ENCODE data around the gene PLXDC2.
"Not testable (repeated sequence)": the region's sequence is repeated elsewhere in the genome, so short reads cannot be mapped to it uniquely, and the experiment has no call there.

PLXDC2 gene

DNA sequence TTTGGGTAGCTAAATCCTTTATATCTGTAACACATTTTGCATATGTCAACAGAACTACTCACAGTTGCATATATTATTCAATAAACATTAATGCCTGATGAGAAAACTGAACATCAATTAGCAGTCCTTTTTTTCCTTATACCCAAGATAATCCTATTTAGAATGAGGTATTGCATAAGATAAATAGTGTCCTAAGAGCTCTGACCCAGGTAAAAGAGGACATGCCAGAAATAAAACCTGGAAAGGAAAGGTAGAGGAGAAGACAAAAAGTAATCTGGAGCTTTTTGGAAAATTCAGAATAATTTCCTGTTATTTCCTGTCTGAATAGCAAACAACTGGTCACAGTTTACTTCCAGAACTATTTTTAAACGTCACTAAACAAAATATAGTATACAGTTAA is 204.4 kb downstream of the PLXDC2 start:
- in situ Hi-C loops (cut with MboI; ENCODE audit: low sequenced_read_pairs), result no loop called here

DNA sequence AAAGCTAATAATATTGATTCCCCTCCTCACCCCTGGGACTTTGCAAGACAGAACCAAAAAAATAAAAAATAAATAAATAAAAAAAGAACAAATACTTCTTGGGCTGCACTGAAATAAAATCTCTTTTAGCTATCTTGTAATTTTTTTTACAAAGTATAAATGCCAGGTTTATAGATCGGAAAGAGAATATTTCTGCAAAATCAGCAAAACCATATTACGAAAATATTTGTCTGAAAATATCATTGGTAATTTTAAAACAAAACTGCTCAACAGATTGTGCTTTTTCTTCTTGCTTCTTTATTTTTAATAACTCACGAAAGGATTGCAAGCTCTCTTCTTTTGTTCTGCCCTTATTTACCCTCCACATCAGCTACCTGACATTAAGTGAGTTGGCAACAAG is 213.3 kb downstream of the PLXDC2 start:
- in situ Hi-C loops (cut with MboI; ENCODE audit: low sequenced_read_pairs), result no loop called here

DNA sequence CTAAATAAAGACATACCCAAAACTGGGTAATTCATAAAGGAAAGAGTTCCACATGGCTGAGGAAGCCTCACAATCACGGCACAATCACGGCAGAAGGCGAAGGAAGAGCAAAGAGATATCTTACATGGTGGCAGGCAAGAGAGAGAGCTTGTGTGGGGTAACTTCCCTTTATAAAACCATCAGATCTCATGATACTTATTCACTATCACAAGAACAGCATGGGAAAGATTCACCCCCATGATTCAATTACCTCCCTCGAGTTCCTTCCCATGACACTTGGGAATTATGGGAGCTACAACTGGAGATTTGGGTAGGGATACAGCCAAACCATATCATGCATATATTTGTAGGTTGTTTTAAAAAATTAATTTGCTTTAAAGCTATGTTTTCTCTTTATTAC is 217.2 kb downstream of the PLXDC2 start:
- in situ Hi-C loops (cut with MboI; ENCODE audit: low sequenced_read_pairs), result no loop called here

DNA sequence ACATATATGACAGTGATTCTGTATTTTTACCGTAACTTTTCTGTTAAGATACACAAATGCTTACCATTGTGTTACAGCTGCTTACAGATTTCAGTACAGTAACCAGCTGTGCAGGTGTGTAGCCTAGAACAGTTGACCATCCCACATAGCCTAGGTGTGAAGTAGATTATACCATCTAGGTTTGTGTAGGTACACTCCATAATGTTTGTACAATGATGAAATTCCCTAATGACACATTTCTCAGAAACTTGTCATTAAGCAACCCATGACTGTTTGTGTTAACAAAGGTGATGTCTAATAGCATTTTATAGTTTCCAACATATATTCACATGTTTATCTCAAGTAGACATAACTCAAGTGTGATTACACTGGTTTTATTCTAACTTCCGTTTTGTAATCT is 218.5 kb downstream of the PLXDC2 start:
- in situ Hi-C loops (cut with MboI; ENCODE audit: low sequenced_read_pairs), result no loop called here

DNA sequence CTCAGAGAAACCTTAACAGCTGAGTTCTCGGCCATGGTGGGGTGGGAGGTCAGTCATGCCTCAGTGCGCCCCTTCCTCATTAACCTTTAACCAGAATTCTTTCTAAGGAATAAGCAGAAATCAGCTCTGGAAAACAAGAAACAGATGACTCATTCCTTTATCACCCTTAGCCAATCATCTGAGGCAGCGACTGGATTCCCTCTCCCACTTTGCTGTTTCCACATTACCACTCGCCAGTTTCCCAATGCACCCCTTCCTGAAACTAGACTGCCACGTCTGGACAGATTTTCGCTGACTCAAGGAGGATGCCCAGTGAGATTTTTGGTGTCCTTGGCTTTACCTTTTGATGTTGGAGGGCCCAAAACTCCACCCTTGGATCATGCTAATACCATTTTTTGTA is 223.8 kb downstream of the PLXDC2 start:
- in situ Hi-C loops (cut with MboI; ENCODE audit: low sequenced_read_pairs), result no loop called here

DNA sequence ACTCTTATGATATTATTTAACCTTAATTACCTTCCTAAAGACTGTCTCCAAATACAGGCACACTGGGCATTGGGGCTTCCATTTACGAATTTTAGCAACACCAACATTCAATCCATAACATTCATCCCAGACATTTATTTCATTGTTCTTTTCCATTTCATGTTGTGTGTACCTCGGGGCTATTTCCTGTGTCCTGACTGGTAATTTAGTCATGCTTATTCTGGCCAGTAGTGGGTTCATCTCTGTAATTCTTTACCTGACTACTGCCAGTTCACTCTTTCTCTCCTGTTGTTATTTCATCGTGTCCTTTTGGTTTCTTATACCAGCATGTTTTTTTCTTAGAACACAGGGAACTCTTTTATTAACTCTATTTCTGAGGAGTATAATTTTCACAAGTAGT is 225.7 kb downstream of the PLXDC2 start:
- in situ Hi-C loops (cut with MboI; ENCODE audit: low sequenced_read_pairs), result no loop called here

DNA sequence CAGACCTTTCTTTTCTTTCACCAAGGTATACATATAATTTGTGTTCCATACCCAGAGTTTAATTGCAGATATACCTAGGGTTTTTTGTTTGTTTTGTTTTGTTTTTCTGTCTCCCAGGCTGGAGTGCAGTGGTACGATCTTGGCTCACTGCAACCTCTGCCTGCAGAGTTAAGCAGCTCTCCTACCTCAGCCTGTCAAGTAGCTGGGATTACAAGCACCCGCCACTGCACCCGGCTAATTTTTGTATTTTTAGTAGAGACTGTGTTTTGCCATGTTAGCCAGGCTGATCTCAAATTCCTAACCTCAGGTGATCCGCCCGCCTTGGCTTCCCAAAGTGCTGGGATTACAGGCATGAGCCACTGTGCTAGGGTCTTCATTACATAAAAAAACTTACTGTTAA is 228.9 kb downstream of the PLXDC2 start:
- in situ Hi-C loops (cut with MboI; ENCODE audit: low sequenced_read_pairs), result not testable (repeated sequence)

DNA sequence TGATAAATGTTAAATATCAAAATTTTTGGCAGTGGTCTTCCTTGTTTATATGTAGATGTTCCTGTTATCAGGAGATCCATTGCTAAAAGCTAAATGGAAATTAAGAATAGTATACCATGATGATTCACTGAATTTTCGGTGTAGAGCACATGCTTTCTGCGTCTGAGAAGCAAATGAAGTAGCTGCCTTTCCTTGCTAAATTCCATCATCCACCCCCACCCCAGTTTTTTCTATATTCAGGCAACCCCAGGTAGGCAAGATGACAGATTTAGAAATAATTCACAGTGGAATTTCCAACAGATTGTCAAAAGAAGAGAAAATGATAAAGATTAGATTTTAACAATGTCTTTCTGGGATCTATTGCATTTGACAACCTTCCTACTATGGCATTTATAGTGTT is 231.9 kb downstream of the PLXDC2 start:
- in situ Hi-C loops (cut with MboI; ENCODE audit: low sequenced_read_pairs), result no loop called here

DNA sequence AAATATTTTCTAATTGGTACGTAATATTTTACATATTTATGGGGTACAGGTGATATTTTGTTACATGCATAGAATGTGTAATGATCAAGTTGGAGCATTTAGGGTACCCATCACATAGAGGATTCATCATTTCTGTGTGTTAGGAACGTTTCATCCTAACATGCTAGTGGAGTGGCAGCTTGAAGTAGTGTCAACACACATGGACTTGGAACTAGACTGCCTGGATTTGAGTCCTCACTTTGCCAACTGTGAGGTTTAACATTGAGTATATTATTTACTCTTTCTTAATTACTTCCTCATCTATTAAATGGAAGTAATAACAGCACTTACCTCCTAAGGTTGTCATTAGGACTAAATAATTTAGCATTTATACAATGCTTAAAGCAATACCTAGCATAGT is 241.9 kb downstream of the PLXDC2 start:
- in situ Hi-C loops (cut with MboI; ENCODE audit: low sequenced_read_pairs), result no loop called here

DNA sequence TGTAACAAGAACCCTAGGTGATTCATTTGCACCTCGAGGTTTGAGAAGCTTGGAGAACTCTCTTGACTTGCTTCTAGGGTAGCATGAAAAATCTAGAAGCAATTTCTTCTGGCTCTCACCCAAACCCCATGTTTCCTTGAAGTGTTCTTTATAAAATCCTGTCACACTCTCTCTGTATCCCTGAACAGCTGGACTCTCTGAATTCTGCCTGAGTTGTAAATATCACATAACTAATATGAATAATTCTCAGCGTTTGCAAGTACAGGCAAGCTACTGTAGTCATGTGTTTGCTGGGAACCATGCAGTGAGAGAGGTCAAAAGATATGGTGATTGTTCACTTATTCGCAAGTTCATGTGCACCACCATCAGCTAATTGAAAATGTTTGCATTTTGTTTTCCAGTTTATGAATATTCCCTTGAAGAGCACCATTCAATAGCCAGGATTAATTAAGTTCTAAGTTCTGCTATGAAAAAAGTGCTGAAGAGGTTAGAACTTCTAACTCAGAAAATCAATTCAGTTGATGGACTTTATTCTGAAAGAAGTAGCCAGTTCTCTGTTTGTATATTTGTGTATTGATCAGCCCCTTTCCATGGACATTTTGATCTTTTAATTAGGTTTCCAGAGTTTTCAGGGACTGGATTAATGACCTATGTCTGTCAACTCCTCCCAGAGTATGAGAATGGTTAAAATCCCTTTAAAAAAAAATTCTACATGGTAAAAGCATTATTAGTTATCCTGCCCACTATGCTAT is 243.0 kb downstream of the PLXDC2 start:
- in situ Hi-C loops (cut with MboI; ENCODE audit: low sequenced_read_pairs), result no loop called here

DNA sequence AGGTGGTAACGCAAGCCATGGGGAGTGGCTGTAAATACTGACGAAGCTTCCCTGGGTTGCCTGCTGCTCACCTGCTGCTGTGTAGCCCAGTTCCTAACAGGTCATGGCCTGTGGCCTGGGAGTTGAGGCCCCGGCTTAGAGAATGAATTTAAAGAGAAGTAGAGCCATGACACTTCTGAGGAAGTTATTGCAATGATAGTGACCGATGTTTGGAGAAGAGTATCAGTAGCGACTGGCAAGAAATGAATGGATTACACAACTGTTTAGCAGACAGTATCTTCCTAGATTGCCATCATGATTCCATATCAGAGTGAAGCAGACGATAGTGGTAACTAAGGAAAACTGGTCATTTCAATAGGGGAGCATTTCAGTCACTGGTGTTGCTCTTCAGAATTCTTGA is 249.6 kb downstream of the PLXDC2 start:
- in situ Hi-C loops (cut with MboI; ENCODE audit: low sequenced_read_pairs), result no loop called here

DNA sequence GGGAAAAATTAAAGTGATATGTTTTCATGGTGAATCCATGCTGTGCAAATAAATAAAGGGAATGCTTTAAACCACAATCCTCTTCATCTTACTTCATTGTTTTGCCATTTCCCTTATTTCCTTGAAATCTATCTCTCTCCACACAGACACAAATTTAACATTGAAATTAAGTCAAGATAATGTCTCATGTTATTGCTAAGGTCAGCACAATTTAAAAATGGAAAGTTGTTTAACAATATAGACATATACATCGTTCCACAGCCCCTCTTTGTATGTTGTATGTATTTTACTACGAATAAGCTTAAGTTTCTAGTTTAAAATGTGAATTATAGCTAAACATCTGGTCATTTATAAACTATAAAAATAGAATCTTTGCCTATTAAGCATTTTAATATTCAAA is 256.9 kb downstream of the PLXDC2 start:
- in situ Hi-C loops (cut with MboI; ENCODE audit: low sequenced_read_pairs), result no loop called here

DNA sequence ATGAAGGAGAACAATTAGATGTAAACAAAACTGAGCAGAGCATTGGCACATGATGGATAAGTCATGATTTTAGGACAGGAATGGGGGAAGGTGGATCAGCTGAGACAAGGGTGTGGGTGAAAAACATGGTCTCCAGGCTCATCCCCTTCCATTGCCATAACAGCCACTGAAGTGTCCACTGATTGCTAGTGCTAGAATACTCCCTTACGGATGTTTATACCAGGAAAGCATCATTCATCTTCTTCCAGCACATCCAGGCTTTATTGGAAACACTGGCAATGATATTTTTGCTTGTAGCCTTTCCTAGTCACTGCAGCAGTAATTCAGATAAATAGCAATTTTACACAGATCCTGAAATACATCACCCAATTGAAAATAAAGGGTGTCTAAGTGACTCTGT is 259.5 kb downstream of the PLXDC2 start:
- in situ Hi-C loops (cut with MboI; ENCODE audit: low sequenced_read_pairs), result no loop called here

DNA sequence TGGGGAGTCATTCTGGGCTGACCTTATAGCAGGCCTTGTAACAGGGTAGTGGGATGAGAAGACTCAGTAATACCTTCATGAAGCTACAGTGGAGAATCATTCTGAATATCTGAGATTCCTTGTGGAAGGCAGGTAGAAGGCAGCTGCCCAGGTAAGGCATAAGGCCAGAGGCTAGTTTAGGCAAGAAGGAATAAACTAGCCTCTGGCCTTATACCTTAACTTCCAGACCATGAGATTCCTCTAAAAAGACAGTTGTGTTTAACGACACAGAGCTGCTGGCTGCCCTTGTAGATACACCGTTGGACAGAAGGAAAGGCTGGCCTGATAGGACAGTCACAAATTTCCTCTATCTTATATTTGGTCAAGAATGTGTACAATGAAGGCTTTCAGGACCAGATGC is 268.2 kb downstream of the PLXDC2 start:
- in situ Hi-C loops (cut with MboI; ENCODE audit: low sequenced_read_pairs), result no loop called here

DNA sequence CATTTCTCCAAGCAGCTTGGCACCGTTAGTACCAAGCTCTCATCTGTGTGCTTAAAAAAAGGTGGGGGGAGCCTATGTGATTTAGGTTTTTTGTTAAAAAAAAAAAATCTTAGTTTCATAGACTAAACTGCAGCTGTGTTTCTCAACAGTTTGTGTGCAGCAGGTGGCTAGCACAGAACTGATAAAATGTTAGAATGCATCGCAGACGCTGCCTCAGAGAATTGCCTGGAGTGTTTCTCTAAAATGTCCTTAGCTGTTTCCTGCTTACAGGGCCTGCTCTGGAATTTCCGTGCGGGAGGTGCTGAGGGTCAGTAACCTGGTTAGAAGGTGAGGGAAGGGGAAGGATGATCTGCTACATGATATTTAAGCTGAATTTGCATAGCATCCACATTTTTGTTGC is 268.9 kb downstream of the PLXDC2 start:
- in situ Hi-C loops (cut with MboI; ENCODE audit: low sequenced_read_pairs), result no loop called here

DNA sequence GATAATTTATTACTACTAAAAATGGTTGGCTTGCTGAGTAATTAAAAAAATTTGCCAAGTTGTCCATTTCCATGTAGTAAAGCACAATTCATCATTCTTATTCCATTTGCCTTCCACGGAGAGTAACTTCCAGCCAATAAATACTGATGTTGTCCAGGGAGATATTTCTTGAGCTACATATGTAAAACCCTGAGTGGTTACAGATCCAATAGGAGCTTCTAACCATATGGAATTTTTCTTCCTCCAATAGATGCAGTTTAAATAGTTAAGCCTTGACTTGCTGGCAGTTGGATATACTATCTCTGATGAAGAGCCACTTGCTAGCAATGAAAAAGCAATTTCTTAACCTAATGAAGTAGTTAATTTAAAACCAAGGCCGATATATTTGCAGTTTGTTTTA is 271.1 kb downstream of the PLXDC2 start:
- in situ Hi-C loops (cut with MboI; ENCODE audit: low sequenced_read_pairs), result no loop called here

DNA sequence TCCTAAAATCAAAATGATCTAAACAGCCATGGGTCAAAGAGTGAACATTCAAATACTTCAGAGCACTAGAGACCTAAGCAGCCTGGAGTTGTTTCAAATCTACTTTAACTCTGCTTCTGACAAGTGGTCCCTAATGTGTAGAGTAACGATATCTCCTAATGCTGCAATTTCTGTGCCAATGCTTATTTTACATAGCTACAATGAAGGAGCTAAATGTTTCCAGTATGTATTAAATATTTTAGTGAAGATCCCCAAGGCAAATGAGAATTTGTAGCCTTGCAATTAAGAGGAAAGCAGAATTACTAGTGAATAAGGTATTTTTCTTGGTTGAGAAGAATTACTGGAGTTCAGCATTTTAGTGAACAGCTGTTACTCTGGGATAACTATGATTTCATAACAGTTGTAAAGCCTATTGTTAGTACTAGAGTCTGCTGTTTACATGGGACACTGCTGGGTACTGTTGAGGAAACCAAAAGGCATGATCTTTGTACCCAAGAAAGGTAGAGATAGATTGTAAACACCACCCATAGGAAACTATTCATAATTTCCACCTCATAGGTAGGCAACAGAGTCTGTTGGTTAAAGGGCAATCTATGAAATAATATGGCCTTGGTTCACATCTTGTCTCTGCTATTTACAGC is 271.9 kb downstream of the PLXDC2 start:
- in situ Hi-C loops (cut with MboI; ENCODE audit: low sequenced_read_pairs), result no loop called here

DNA sequence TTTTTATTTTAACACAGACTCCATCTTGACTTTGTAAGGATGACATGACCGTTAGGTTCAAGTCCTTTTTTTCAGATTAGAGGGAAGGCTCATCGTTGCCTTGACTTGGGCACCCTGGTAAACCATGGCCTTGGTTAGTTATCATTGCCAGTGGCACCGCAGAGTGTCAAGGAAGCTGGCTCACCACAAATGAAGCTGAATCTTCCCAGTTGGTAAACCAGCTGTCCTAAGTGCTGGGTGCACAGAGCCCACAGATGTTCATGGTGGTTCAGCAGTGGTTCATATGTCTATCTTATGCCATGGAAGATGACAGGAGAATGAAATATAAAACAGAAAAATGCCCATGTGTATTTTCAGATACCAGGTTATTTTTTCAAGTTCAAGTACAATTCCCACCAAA is 273.6 kb downstream of the PLXDC2 start:
- in situ Hi-C loops (cut with MboI; ENCODE audit: low sequenced_read_pairs), result no loop called here

DNA sequence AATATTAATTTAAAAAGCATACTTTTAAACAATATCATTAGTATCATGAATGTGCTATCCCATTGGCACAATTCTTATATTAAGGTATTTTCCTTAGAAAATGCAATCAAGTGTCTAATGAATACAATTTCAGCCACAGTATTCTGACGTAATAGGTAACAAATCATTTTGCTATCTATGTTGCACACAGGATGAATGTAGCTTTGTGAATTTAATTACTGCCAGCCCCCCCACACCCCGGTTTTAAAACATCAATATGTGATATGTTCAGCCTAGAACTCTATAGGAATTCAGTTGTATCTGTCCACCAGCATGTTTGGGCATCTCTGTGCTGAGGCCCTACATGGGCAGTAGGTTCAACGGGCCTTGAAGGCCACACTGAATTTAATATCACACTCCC is 274.6 kb downstream of the PLXDC2 start:
- in situ Hi-C loops (cut with MboI; ENCODE audit: low sequenced_read_pairs), result no loop called here

DNA sequence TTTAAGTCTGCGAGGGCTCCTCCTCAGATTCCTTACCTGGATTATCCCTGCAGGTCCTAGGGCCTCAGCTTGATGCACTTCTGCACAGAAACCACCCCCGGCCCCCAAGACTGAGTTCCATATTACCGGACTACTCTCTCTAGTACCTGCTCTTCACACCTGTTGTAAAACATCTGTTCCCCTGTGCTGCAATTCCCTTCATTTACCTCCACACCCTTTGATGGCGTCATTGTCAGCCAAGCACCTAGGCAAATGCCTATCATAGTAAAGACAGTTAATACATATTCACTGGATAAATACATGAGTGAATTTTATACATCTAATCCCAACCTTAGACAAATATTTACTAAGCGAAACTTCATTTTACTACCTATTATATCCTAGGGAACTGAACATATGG is 275.5 kb downstream of the PLXDC2 start:
- in situ Hi-C loops (cut with MboI; ENCODE audit: low sequenced_read_pairs), result no loop called here

DNA sequence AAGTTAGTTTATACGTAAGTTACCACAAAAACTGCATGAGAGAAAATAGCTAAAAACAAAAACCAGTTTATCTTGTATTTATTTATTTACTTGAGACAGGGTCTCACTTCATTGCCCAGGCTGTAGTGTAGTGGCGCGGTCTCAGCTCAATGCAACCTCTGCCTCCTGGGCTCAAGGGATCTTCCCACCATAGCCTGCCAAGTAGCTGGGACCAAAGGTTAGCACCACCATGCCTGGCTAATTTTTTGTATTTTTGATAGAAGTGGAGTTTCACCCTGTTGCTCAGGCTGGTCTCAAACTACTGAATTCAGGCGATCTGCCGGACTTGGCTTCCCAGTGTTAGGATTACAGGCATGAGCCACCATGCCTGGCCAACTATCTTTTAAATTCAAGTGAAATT is 277.4 kb downstream of the PLXDC2 start:
- in situ Hi-C loops (cut with MboI; ENCODE audit: low sequenced_read_pairs), result no loop called here

DNA sequence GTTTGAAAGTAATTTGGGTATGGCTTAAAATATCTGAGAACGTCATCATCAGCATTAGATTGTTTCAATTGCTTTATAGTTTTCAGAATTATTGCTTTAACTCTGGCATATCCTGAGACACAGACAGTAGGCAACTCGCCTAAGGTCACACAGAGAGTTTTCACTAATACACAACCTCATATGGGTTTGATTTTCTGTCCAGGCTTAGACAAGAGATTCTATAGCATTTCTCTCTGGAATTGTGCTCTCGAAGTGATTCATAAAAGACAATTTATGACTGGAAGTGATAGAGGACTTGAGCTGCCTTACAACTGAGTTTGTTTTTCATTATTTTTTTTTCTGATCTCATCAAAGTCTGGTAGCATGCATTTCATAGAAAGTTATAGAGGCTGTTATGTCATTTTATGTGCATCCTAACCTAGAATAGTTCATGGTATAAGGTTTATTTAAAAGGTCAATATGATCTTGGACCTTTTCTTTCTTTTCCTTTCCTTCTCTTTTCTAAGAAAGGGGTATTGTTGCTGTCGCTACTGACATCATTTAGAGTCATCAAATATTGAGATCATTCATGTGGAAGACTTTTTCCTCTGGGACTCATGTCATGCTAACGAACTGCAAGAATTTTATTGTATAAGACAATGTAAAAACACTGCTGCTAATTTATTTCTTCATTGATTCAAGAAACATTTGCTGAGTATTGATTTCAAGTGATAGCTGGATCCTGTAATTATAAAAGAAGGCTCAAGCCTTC is 278.2 kb downstream of the PLXDC2 start:
- in situ Hi-C loops (cut with MboI; ENCODE audit: low sequenced_read_pairs), result no loop called here

All from HL-60/S4 treated with retinoic acid at 250 ng/mL for 4 days and 3 days (cell line).